GM19328 (cell line): ENCODE results near the gene LPO.

Experiments used
- ATAC-seq: cut with Tn5 transposase; IDR thresholded peaks from one replicate; pipeline ENCODE4 v1.9.1; 2021; ENCODE audit warnings: mild to moderate bottlenecking, moderate library complexity; ENCODE audit not compliant: unreplicated experiment

LPO gene

GRCh38 chr17:58238147-58238634 is at the start of gene LPO:
TSS of gene LPO (plus strand) at chr17:58238584. CDS start at chr17:58242980, 4,396 bp downstream.
- no peak for ATAC-seq

GRCh38 chr17:58189436-58190146 is 48.8 kb upstream of the LPO start:
- no peak for ATAC-seq

DNA sequence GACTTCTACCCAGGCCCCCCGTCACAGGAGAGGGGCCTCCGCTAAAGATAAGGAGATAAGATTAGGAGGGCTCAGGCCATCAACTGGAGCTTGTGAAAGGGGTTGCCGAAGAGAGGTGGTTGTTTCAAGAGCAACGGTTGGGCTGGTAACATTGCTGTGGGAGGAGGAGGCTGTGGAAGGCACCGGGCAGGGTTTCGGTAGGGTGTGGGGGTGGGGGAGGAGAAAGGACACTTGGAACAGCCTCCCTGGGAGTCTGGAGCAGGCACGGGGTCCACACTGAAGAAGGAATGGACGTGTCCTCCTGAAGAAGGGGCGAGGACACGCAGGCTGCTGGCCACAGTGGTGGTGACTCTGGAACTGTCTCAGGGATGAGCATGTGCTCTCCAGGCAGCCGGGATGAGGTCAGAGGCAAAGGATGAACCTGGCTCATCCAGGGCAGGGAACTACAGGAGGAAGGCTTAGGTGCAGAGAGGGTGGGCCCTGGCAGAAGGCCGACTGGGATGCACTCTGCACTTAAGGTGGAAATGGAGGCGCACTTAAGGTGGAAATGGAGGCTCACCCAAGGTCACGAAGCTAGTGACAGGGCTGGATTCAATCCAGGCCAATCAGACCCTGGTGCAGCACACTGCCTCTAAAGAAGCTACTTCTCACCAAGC is 47.0 kb upstream of the LPO start:
- ATAC-seq, result no peak

- ATAC-seq, result no peak
Observed at GRCh38 chr17:58192612-58193011, 45.8 kb upstream of the LPO start, which contains the start of gene EPX. TSS of gene EPX (plus strand) at chr17:58192726. CDS start at chr17:58192847, 121 bp downstream.

- no peak for ATAC-seq
Observed at GRCh38 chr17:58193641-58194255, 44.6 kb upstream of the LPO start.

- no peak for ATAC-seq
Observed at GRCh38 chr17:58195518-58196123, 42.8 kb upstream of the LPO start.

DNA sequence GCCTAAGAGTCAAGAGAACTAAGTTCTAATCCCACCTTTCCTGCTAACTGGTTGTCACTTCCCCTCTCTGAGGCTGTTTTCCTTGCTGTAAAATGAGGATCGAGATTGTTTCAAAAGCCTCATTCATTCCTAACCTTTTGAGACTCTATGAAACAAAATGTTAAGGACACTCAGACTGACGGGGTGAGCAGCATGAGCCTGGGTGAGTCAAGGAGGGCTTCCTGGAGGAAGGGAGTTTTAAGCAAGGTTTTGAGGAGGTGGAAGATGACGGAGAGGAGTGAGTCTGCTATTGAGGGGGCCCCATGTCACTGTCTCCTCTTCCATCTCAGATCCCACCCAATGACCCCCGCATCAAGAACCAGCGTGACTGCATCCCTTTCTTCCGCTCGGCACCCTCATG is 41.8 kb upstream of the LPO start:
- no peak for ATAC-seq

- no peak for ATAC-seq
Observed at GRCh38 chr17:58200024-58200633, 38.3 kb upstream of the LPO start.

DNA sequence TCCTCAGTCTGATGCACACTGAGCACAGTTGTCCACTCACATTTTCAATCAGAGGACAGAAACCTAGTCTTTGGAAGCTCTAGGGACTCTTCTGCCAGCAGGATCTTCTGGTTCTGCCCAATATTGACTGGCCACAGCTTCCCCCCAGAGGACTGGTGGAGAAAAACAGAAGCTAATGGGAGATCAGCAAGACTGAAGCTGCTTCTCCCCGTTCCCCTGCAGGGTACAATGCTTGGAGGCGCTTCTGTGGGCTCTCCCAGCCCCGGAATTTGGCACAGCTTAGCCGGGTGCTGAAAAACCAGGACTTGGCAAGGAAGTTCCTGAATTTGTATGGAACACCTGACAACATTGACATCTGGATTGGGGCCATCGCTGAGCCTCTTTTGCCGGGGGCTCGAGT is 35.5 kb upstream of the LPO start:
- no peak for ATAC-seq

GRCh38 chr17:58204796-58205195 is 33.6 kb upstream of the LPO start:
- ATAC-seq, result no peak

GRCh38 chr17:58205936-58206335 is 32.4 kb upstream of the LPO start:
- ATAC-seq, result no peak

DNA sequence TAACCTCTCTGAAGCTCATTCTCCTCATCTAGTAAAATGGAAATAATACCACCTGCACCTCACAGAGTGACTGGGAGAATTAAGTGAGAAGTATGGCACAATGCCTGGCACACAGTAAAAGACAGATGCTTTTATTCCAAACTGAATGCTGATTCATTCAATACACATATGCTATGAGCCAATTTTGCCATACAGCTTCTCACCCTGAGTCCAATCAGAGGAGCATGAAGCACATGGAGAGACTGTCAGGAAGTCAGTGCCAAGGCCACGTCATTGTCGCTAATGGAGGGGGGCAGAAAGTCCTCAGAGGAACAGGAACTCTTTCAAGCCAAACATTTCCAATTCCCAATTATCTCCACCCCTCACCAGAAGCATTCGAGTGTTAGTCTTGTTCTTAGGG is 30.9 kb upstream of the LPO start:
- no peak for ATAC-seq

GRCh38 chr17:58208344-58208743 is 30.0 kb upstream of the LPO start:
- no peak for ATAC-seq

GRCh38 chr17:58210922-58211321 is 27.5 kb upstream of the LPO start:
- ATAC-seq, result no peak

- no peak for ATAC-seq
Observed at GRCh38 chr17:58215685-58216084, 22.7 kb upstream of the LPO start.

DNA sequence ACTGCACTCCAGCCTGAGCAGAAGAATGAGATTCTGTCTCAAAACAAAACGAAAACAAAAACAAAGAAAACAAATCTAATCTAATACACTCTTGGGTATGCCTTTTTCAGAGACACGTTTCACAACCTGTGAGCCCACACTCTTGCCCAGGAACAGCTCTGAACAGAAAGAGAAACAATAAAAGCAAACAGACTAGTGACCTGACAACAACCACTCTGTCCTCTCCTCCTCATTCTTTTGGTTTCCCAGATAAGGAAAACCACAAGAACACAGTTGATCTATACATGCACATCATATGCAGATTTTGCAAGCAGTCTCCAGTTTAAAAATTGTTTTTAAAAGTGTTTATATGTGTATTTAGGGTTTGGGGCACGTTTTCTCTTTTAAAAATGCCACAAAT is 20.6 kb upstream of the LPO start:
- no peak for ATAC-seq

DNA sequence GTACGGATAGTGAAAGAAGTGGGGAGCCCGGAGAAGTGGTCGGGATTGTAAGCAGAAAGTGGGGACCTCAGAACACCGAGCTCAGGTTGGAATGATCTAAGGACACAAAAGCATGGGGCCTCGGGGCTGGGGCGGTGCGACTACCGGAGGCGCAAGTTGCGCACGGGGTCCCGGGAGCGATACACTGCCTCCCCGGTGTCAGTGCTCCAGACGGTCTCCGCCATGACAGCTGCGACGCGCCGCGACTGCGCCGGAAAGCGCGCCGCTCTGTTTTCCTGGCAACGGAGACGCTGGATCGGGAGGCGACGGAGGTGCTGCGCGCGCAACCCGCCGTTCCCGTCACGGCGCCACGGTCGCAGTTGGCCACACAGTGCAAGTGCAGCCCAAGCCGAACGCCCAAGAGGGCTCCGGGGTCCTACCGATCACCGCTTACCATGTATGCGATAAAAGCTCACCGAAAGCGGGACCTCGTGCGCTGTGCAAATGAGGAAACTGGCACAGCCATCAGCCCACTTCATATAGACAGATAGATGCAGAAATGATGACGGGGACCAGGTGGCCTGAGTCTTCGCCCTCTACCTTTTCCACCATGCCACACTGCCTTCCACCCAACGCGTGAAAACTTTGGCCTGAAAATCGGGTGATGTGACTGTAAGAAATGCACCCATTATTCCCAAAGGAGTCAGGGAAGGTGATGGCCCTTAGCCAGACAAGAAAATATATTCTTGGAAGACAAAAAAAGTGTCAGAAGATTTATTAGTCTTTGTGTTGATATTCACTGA is 19.2 kb upstream of the LPO start, which contains the start of gene MKS1:
MKS1 (minus strand) TSS at position 249 of the 782 bp plus-strand sequence; CDS start at position 224, 25 bp downstream.
- peak; percentile 95 for ATAC-seq

DNA sequence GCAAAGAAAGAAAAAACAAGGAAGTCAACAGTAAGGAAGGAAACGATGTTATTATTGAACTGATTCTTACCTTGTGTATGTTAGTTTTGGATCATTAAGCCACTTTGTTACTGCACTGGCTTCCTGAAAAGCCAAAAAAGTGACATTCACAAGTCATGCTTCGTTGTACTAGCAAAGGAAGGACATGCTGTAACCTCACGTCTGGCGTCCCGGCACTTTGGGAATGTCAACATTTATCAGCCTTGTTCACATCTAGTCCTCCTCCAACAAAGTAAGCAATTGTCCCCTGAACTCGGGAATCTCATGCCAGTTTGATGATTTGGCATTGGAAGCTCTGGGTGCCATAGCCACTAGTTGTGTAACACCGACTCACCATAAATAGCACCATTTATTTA is 18.6 kb upstream of the LPO start:
- ATAC-seq, result no peak

DNA sequence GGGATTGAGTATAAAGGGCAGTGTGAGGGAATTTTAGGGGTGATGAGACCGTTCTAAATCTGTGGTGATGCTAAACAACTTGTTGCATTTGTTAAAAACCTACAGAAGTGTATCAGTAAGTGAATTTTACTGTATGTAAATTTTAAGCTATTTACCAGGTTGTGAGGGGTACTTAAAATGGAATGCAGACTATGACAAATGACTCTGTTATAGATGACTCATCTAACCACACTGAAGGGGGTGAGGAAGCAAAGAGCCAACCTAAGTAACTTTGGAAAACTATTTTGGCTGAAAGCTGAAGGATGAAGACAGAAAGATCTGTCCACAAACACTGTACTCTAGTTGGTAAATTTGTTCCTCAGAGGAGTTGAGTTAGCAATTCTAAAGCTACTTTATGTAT is 14.1 kb upstream of the LPO start:
- no peak for ATAC-seq

GRCh38 chr17:58227733-58228132 is 10.7 kb upstream of the LPO start:
- ATAC-seq, result no peak
